IMR-90 (cell line): ENCODE data around the gene SLC6A15. TPM values are rescaled to one million over a fixed set of nuclear protein-coding genes. Genes with fewer than 3 reads are reported as not detected.

Source experiments
- ATAC-seq: fragments of 200-7000 bp; cut with Tn5 transposase; 2 replicates; pipeline ENCODE4 v1.9.1; 2020; ENCODE audit warnings: low read depth, mild to moderate bottlenecking, moderate library complexity
- BruUV-seq: library from RNA; stranded (reverse); fragments of 400-500 nt; replicated peaks from 2 replicates; lab custom pipeline; 2021; lab: Mats Ljungman, UMichigan
- CTCF ChIA-PET: fragments of 300-600 bp; formaldehyde crosslinking; extraction: SDS; loops from one replicate; lab custom pipeline; 2021; ENCODE audit warnings: antibody characterized with exemption; lab: Yijun Ruan, JAX
- POLR2A ChIA-PET: fragments of 300-600 bp; sonication (Branson Sonifier 250); formaldehyde crosslinking; loops from one replicate; lab custom pipeline; 2022; ENCODE audit warnings: antibody characterized with exemption; ENCODE audit not compliant: unreplicated experiment; lab: Charles Lee
- DNase-seq: peaks from one replicate; pipeline ENCODE4 v3.0.0; 2013
- H2AFZ ChIP-seq: replicated peaks from 2 replicates; pipeline ENCODE3; 2013; ENCODE audit warnings: low read length, mild to moderate bottlenecking; ENCODE audit not compliant: poor library complexity
- H2AK5ac ChIP-seq: 2 replicates; pipeline ENCODE4 v1.6.1; 2013; ENCODE audit warnings: low read depth, low read length, inconsistent platforms
- H2AK9ac ChIP-seq: replicated peaks from 2 replicates; pipeline ENCODE3; 2013; ENCODE audit warnings: mild to moderate bottlenecking, low read depth, low read length, moderate library complexity; ENCODE audit not compliant: poor library complexity
- H2BK120ac ChIP-seq: 2 replicates; pipeline ENCODE4 v1.6.1; 2013; ENCODE audit warnings: low read depth, low read length, inconsistent platforms
- H2BK15ac ChIP-seq: 3 replicates; pipeline ENCODE4 v1.6.1; 2013; ENCODE audit warnings: low read depth, low read length, inconsistent platforms
- H2BK20ac ChIP-seq: 2 replicates; pipeline ENCODE4 v1.6.1; 2013; ENCODE audit warnings: low read depth, mild to moderate bottlenecking, inconsistent platforms, low read length, moderate library complexity
- H2BK5ac ChIP-seq: 2 replicates; pipeline ENCODE4 v1.6.1; 2013; ENCODE audit warnings: mild to moderate bottlenecking, low read depth, low read length, inconsistent platforms; ENCODE audit not compliant: poor library complexity, severe bottlenecking
- H3K14ac ChIP-seq: replicated peaks from 2 replicates; pipeline ENCODE4 v1.6.1; 2013; ENCODE audit warnings: low read depth, low read length, inconsistent platforms
- H3K18ac ChIP-seq: 2 replicates; pipeline ENCODE4 v1.6.1; 2013; ENCODE audit warnings: low read depth, low read length, control low read depth
- H3K23ac ChIP-seq: 2 replicates; pipeline ENCODE4 v1.6.1; 2013; ENCODE audit warnings: low read depth, low read length, inconsistent platforms
- H3K27ac ChIP-seq: 2 replicates; pipeline ENCODE4 v1.5.1; 2013; ENCODE audit warnings: mild to moderate bottlenecking, control low read depth, low read length; ENCODE audit not compliant: insufficient read depth
- H3K27me3 ChIP-seq: 2 replicates; pipeline ENCODE4 v1.6.1; 2013; ENCODE audit warnings: low read length; ENCODE audit not compliant: control insufficient read depth, insufficient read depth
- H3K36me3 ChIP-seq: 2 replicates; pipeline ENCODE4 v1.6.1; 2013; ENCODE audit warnings: low read length, mixed read lengths; ENCODE audit not compliant: control insufficient read depth, insufficient read depth
- H3K4ac ChIP-seq: 2 replicates; pipeline ENCODE4 v1.6.1; 2013; ENCODE audit warnings: low read depth, low read length, inconsistent platforms
- H3K4me1 ChIP-seq: 2 replicates; pipeline ENCODE4 v1.6.1; 2013; ENCODE audit warnings: low read length, mixed read lengths; ENCODE audit not compliant: control insufficient read depth, insufficient read depth
- H3K4me2 ChIP-seq: 2 replicates; pipeline ENCODE4 v1.6.1; 2013; ENCODE audit warnings: low read depth, mild to moderate bottlenecking, control low read depth, low read length, moderate library complexity
- H3K4me3 ChIP-seq: 2 replicates; pipeline ENCODE4 v1.5.1; 2013; ENCODE audit warnings: low read depth, mild to moderate bottlenecking, control low read depth, low read length, moderate library complexity; ENCODE audit not compliant: insufficient read depth
- H3K56ac ChIP-seq: 2 replicates; pipeline ENCODE4 v1.6.1; 2013; ENCODE audit warnings: low read length, inconsistent platforms; ENCODE audit not compliant: insufficient read depth; ENCODE audit errors: extremely low read depth
- H3K79me1 ChIP-seq, 2 experiments: 2 replicates each; pipeline ENCODE4 v1.6.1; 2013; ENCODE audit warnings: low read length in 2 of 2, inconsistent platforms in 1 of 2, low read depth in 1 of 2
- H3K9ac ChIP-seq: 2 replicates; pipeline ENCODE4 v1.6.1; 2013; ENCODE audit warnings: low read depth, low read length, control low read depth
- H3K9me1 ChIP-seq: 2 replicates; pipeline ENCODE4 v1.6.1; 2013; ENCODE audit warnings: low read length, inconsistent platforms; ENCODE audit not compliant: insufficient read depth
- H3K9me3 ChIP-seq: 2 replicates; pipeline ENCODE4 v1.6.1; 2013; ENCODE audit warnings: low read length; ENCODE audit not compliant: control insufficient read depth, insufficient read depth
- H4K20me1 ChIP-seq: 2 replicates; pipeline ENCODE4 v1.6.1; 2013; ENCODE audit warnings: low read length, inconsistent platforms; ENCODE audit not compliant: insufficient read depth
- H4K5ac ChIP-seq: 2 replicates; pipeline ENCODE4 v1.6.1; 2013; ENCODE audit warnings: mild to moderate bottlenecking, low read depth, low read length, control low read depth
- H4K8ac ChIP-seq, 2 experiments: 2 replicates each; pipeline ENCODE4 v1.6.1; 2013; ENCODE audit warnings: low read depth in 2 of 2, low read length in 2 of 2, control low read depth in 1 of 2, inconsistent platforms in 1 of 2
- H4K91ac ChIP-seq: 2 replicates; pipeline ENCODE4 v1.6.1; 2013; ENCODE audit warnings: low read depth, low read length, inconsistent platforms; ENCODE audit not compliant: insufficient read depth
- BHLHE40 ChIP-seq: fragments of 150-350 bp; IDR thresholded peaks from 2 replicates; pipeline ENCODE4 v1.6.1; 2016; ENCODE audit warnings: mild to moderate bottlenecking, low read depth, low read length
- ELK1 ChIP-seq: fragments of 150-350 bp; IDR thresholded peaks from 2 replicates; pipeline ENCODE4 v1.6.1; 2016; ENCODE audit warnings: low read depth, mild to moderate bottlenecking, low read length, moderate library complexity, borderline replicate concordance
- FOS ChIP-seq: fragments of 150-350 bp; IDR thresholded peaks from 2 replicates; pipeline ENCODE4 v1.6.1; 2016; ENCODE audit warnings: low read depth, low read length
- MAFK ChIP-seq: IDR thresholded peaks from 2 replicates; pipeline ENCODE4 v1.6.1; 2012; ENCODE audit warnings: low read depth, low read length, improper control_type of control experiment
- MAZ ChIP-seq: IDR thresholded peaks from 2 replicates; pipeline ENCODE4 v1.6.1; 2012; ENCODE audit warnings: low read depth, mild to moderate bottlenecking, low read length, improper control_type of control experiment, moderate library complexity, borderline replicate concordance
- MXI1 ChIP-seq: IDR thresholded peaks from 2 replicates; pipeline ENCODE4 v1.6.1; 2012; ENCODE audit warnings: low read depth, mild to moderate bottlenecking, low read length, moderate library complexity, borderline replicate concordance
- NFE2L2 ChIP-seq: fragments of 150-350 bp; IDR thresholded peaks from 2 replicates; pipeline ENCODE4 v1.6.1; 2016; ENCODE audit warnings: low read depth, mild to moderate bottlenecking, low read length
- POLR2A ChIP-seq: IDR thresholded peaks from 2 replicates; pipeline ENCODE4 v1.6.1; 2012; ENCODE audit warnings: mild to moderate bottlenecking, low read depth, low read length
- RAD21 ChIP-seq: IDR thresholded peaks from 2 replicates; pipeline ENCODE4 v1.6.1; 2012; ENCODE audit warnings: low read length, improper control_type of control experiment
- RCOR1 ChIP-seq: IDR thresholded peaks from 2 replicates; pipeline ENCODE4 v1.6.1; 2012; ENCODE audit warnings: mild to moderate bottlenecking, low read length, improper control_type of control experiment; ENCODE audit not compliant: insufficient replicate concordance
- WGBS, 2 experiments: methylation state at CpG; one replicate each; pipeline versions ENCODE4 v1.1.5 to v1.1.7; 2013; ENCODE audit warnings: missing lambda C conversion rate in 2 of 2; ENCODE audit not compliant: insufficient read length in 1 of 2; ENCODE audit errors: extremely low coverage in 2 of 2; 5-methylcytosine and 5-hydroxymethylcytosine counted together
- dilution Hi-C: fragments of 300-500 bp; cut with HindIII; formaldehyde crosslinking; loops from one replicate; pipeline ENCODE4 v1.14.3; 2018; ENCODE audit warnings: low sequenced_read_pairs; ENCODE audit not compliant: unreplicated experiment
- in situ Hi-C: fragments of 300-500 bp; cut with MboI; formaldehyde crosslinking; loops from 3 replicates; pipeline ENCODE4 v1.14.3; 2019; ENCODE audit warnings: low sequenced_read_pairs, inconsistent platforms, mixed read lengths
- intact Hi-C: fragments of 100-400 bp; cut with micrococcal nuclease; formaldehyde crosslinking; loops from 2 replicates; pipeline ENCODE4 v1.10.0; 2022
- polyA plus RNA-seq, 3 experiments: library from polyadenylated mRNA; depleted of rRNA; stranded (reverse); fragments of >200 nt; gene quantifications; 2 replicates each; pipeline ENCODE4 v1.2.3, GENCODE V29; 2012; ENCODE audit warnings: low replicate concordance in 1 of 3
- total RNA-seq: library from RNA; depleted of rRNA; stranded (reverse); fragments of >200 nt; gene quantifications from 2 replicates; pipeline ENCODE4 v1.2.3, GENCODE V29; 2012
- TF ChIP-seq, protein P1 (sequence below): conservative IDR thresholded peaks from 2 replicates; pipeline ENCODE4 v1.5.1; 2012; ENCODE audit warnings: mild to moderate bottlenecking, low read depth, low read length, improper control_type of control experiment
- TF ChIP-seq, protein P2 (sequence below): fragments of 150-350 bp; IDR thresholded peaks from 2 replicates; pipeline ENCODE4 v1.6.1; 2017; ENCODE audit warnings: mild to moderate bottlenecking, antibody characterized with exemption, low read length, low read depth

SLC6A15 gene
- total and polyA plus RNA-seq, 2 of the 4 experiments (the other 2 are of a cell fraction), result 0.32 to 0.72 TPM

DNA sequence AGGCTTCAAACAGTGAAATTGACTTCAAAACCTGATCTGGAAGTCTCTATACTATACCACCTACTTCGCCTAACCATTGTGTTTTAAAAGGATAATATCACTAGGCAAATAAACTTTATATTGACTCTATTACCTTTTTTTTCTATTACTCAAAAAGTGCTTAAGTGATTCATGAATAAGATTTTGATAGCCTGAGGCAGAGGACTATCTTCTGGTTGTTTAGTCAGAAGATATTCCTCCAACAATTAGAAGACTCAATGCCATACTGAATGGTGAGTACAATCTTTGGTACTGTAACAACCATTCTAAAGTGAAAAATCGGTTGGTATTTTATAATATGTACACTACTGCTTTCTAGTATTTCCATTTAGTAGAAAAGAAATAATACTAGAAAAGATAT, 22.8 kb downstream of the SLC6A15 start:
- no peak for ATAC-seq
- dilution Hi-C loops, result no loop called here

More for the DNA sequence above, 22.8 kb downstream of the SLC6A15 start:
- H3K27ac ChIP-seq, result no peak overlapping the region
- H4K91ac ChIP-seq, result no peak overlapping the region
- H3K4me3 ChIP-seq, result no peak overlapping the region
- intact Hi-C loops, result no loop called here
- no peak overlapping the region for H2BK20ac ChIP-seq
- no peak overlapping the region for H3K23ac ChIP-seq
- 0 out of 2 replicates have a peak, but pooled peaks cover 2% of the 10 kb centered on the region for H3K4me1 ChIP-seq
- H2AK9ac ChIP-seq, result no peak overlapping the region
- H3K4ac ChIP-seq, result no peak overlapping the region
- BruUV-seq, result no TSS peak
- no peak overlapping the region for H3K4me2 ChIP-seq
- POLR2A ChIA-PET, result no interaction called here
- CTCF ChIA-PET, result no interaction called here
- no peak overlapping the region for H3K14ac ChIP-seq
- H2BK5ac ChIP-seq, result no peak overlapping the region
- H2BK15ac ChIP-seq, result no peak overlapping the region
- H3K79me1 ChIP-seq, result no peaks in the 10 kb centered on the region
- WGBS, 2 experiments, result no CpG with 5 or more reads among the region's 2 CpGs
- no peak for TF ChIP-seq FOS
- TF ChIP-seq, protein P1, sequence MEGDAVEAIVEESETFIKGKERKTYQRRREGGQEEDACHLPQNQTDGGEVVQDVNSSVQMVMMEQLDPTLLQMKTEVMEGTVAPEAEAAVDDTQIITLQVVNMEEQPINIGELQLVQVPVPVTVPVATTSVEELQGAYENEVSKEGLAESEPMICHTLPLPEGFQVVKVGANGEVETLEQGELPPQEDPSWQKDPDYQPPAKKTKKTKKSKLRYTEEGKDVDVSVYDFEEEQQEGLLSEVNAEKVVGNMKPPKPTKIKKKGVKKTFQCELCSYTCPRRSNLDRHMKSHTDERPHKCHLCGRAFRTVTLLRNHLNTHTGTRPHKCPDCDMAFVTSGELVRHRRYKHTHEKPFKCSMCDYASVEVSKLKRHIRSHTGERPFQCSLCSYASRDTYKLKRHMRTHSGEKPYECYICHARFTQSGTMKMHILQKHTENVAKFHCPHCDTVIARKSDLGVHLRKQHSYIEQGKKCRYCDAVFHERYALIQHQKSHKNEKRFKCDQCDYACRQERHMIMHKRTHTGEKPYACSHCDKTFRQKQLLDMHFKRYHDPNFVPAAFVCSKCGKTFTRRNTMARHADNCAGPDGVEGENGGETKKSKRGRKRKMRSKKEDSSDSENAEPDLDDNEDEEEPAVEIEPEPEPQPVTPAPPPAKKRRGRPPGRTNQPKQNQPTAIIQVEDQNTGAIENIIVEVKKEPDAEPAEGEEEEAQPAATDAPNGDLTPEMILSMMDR, result no peak
- no peak for TF ChIP-seq ELK1
- no peak for TF ChIP-seq RAD21
- no peak for TF ChIP-seq MAZ
- no peak for TF ChIP-seq NFE2L2
- TF ChIP-seq, protein P2, sequence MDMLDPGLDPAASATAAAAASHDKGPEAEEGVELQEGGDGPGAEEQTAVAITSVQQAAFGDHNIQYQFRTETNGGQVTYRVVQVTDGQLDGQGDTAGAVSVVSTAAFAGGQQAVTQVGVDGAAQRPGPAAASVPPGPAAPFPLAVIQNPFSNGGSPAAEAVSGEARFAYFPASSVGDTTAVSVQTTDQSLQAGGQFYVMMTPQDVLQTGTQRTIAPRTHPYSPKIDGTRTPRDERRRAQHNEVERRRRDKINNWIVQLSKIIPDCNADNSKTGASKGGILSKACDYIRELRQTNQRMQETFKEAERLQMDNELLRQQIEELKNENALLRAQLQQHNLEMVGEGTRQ, result no peak
- no peak for TF ChIP-seq BHLHE40
- TF ChIP-seq MAFK, result no peak
- TF ChIP-seq POLR2A, result no peak
- TF ChIP-seq MXI1, result no peak
- no peak for TF ChIP-seq RCOR1
- H3K9me1 ChIP-seq, result no peaks in the 10 kb centered on the region
- H2AK5ac ChIP-seq, result no peak overlapping the region
- H4K20me1 ChIP-seq, result no peaks in the 10 kb centered on the region
- H2BK120ac ChIP-seq, result no peak overlapping the region
- H3K56ac ChIP-seq, result no peak overlapping the region
- in situ Hi-C loops, result no loop called here
- no peaks in the 10 kb centered on the region for H3K27me3 ChIP-seq
- no peak overlapping the region for H3K9ac ChIP-seq
- H3K9me3 ChIP-seq, result no peaks in the 10 kb centered on the region
- no peak overlapping the region for H3K18ac ChIP-seq
- no peak overlapping the region for H4K8ac ChIP-seq
- H2AFZ ChIP-seq, result no peak overlapping the region
- no peak overlapping the region for H4K5ac ChIP-seq
- H3K36me3 ChIP-seq, result no peaks in the 10 kb centered on the region
- no peak for DNase-seq
